ENCODE measurements around the gene PCDHA11. TPM values are rescaled to one million over a fixed set of nuclear protein-coding genes. Genes with fewer than 3 reads are reported as not detected.
A peak's percentile ranks its signal among the peaks of the same experiment; 100 is the strongest.
"Not testable (repeated sequence)": the region's sequence is repeated elsewhere in the genome, so short reads cannot be mapped to it uniquely, and the experiment has no call there.

PCDHA11 gene
- polyA plus RNA-seq, 3 donors, result not detected

GRCh38 chr5:140833993-140834392 is 34.8 kb upstream of the PCDHA11 start, which contains the start of gene PCDHA7:
TSS of gene PCDHA7 (plus strand) at chr5:140834269. CDS start at chr5:140834384, 115 bp downstream.
- H3K9me3 ChIP-seq (replicated peaks in 1 of 2; ENCODE audit: control insufficient read depth in 1 of 2, insufficient read depth in 1 of 2, low read length in 2 of 2), result peaks cover 38 to 63% of the 10 kb centered on the region in 2 donors
- no peak within 1 kb of the TSS for H3K4me2 ChIP-seq (replicated peaks; ENCODE audit: extremely low read depth, low read length, poor library complexity, severe bottlenecking)
- intact Hi-C loops (cut with micrococcal nuclease), result no loop called here
- no peak for DNase-seq
- no peaks in the 10 kb centered on the region for H4K20me1 ChIP-seq (ENCODE audit: insufficient read depth, low read length)
- H3K36me3 ChIP-seq (replicated peaks in 1 of 2; ENCODE audit: control insufficient read depth in 1 of 2, insufficient read depth in 2 of 2, low read length in 2 of 2), result no peaks in the 10 kb centered on the region
- Mint-ChIP-seq H3K27ac (no peak within 1 kb of the TSS), H3K36me3 (peaks cover 0 to 9% of the 10 kb centered on the region in 2 donors), H3K4me3 (peak within 1 kb of the TSS in 1 of 2 donors; percentile 53), H3K4me1 (no peaks in the 10 kb centered on the region), H3K27me3 (ENCODE audit: low read depth in 3 of 3) (peaks cover 10 to 35% (median 23%) of the 10 kb centered on the region in 3 donors), H3K9me3 (peaks cover 35 to 56% (median 47%) of the 10 kb centered on the region in 7 donors)
- no peak within 1 kb of the TSS for H3K9ac ChIP-seq (ENCODE audit: insufficient read depth, low read length, poor library complexity, severe bottlenecking)
- H3K4me1 ChIP-seq (ENCODE audit: control insufficient read depth in 1 of 2, insufficient read depth in 2 of 2, low read length in 2 of 2), result no peaks in the 10 kb centered on the region
- H3K79me2 ChIP-seq (ENCODE audit: insufficient read depth, low read length), result no peaks in the 10 kb centered on the region
- H3K27ac ChIP-seq (ENCODE audit: low read depth in 1 of 2, low read length in 2 of 2), result no peak within 1 kb of the TSS
- H3K4me3 ChIP-seq (replicated peaks in 1 of 3; ENCODE audit: low read depth in 2 of 3, low read length in 3 of 3), result no peak within 1 kb of the TSS
- no peak within 1 kb of the TSS for H2AFZ ChIP-seq (ENCODE audit: insufficient read depth, low read depth, low read length, poor library complexity, severe bottlenecking)
- WGBS (ENCODE audit: insufficient coverage), result 20% methylated on average over 1 of the region's 8 CpGs
- no peak for TF ChIP-seq CTCF (IDR thresholded peaks at IDR 0.05)
- peaks cover 0 to 19% of the 10 kb centered on the region in 2 donors for H3K27me3 ChIP-seq (ENCODE audit: control insufficient read depth in 2 of 2, insufficient read depth in 2 of 2, low read length in 2 of 2)

- peaks cover 33 to 61% of the 10 kb centered on the region in 2 donors for H3K9me3 ChIP-seq (replicated peaks in 1 of 2; ENCODE audit: control insufficient read depth in 1 of 2, insufficient read depth in 1 of 2, low read length in 2 of 2)
- H3K27ac Mint-ChIP-seq; H3K27ac ChIP-seq (ENCODE audit: low read depth in 1 of 2, low read length in 2 of 2); H4K20me1 ChIP-seq (ENCODE audit: insufficient read depth, low read length); H3K36me3 ChIP-seq (replicated peaks in 1 of 2; ENCODE audit: control insufficient read depth in 1 of 2, insufficient read depth in 2 of 2, low read length in 2 of 2); H3K4me2 ChIP-seq (replicated peaks; ENCODE audit: extremely low read depth, low read length, poor library complexity, severe bottlenecking); H3K4me3 ChIP-seq (replicated peaks in 1 of 3; ENCODE audit: low read depth in 2 of 3, low read length in 3 of 3); H3K4me1 Mint-ChIP-seq; H3K36me3 Mint-ChIP-seq; H3K4me1 ChIP-seq (ENCODE audit: control insufficient read depth in 1 of 2, insufficient read depth in 2 of 2, low read length in 2 of 2); DNase-seq; H2AFZ ChIP-seq (ENCODE audit: insufficient read depth, low read depth, low read length, poor library complexity, severe bottlenecking); H3K79me2 ChIP-seq (ENCODE audit: insufficient read depth, low read length); intact Hi-C loops (cut with micrococcal nuclease); H3K9ac ChIP-seq (ENCODE audit: insufficient read depth, low read length, poor library complexity, severe bottlenecking): not testable (repeated sequence)
- WGBS (ENCODE audit: insufficient coverage), result 25% methylated on average over 23 of the region's 38 CpGs
- H3K4me3 Mint-ChIP-seq, result peak overlapping the region in 1 of 2 donors; percentile 53
- peaks cover 10 to 30% (median 20%) of the 10 kb centered on the region in 3 donors for H3K27me3 Mint-ChIP-seq (ENCODE audit: low read depth in 3 of 3)
- peaks cover 0 to 19% of the 10 kb centered on the region in 2 donors for H3K27me3 ChIP-seq (ENCODE audit: control insufficient read depth in 2 of 2, insufficient read depth in 2 of 2, low read length in 2 of 2)
- peaks cover 30 to 55% (median 42%) of the 10 kb centered on the region in 7 donors for H3K9me3 Mint-ChIP-seq
These were observed 34.2 kb upstream of the PCDHA11 start for GRCh38 chr5:140834439-140835008.
